Mesothelial cell of epicardium (in vitro differentiated cells): ENCODE data around the gene SPAAR. TPM values are rescaled to one million over a fixed set of nuclear protein-coding genes. Genes with fewer than 3 reads are reported as not detected.

Source experiments
- DNase-seq, 2 experiments: peaks; one replicate each; pipeline ENCODE4 v3.0.0; 2021; ENCODE audit warnings: low spot score in 2 of 2; ENCODE audit not compliant: unreplicated experiment in 2 of 2
- H3K27ac Mint-ChIP-seq: 2 replicates; pipeline ENCODE4 v1.8.0; 2021; ENCODE audit warnings: mixed read lengths
- H3K27me3 Mint-ChIP-seq: 2 replicates; pipeline ENCODE4 v1.8.0; 2021; ENCODE audit warnings: low read depth, mixed read lengths
- H3K36me3 Mint-ChIP-seq: 2 replicates; pipeline ENCODE4 v1.8.0; 2021; ENCODE audit warnings: mixed read lengths
- H3K4me1 Mint-ChIP-seq: 2 replicates; pipeline ENCODE4 v1.8.0; 2021; ENCODE audit warnings: mixed read lengths
- H3K4me3 Mint-ChIP-seq: 2 replicates; pipeline ENCODE4 v1.8.0; 2021; ENCODE audit warnings: mild to moderate bottlenecking, moderate library complexity, mixed read lengths
- H3K9me3 Mint-ChIP-seq: 2 replicates; pipeline ENCODE4 v1.8.0; 2021; ENCODE audit warnings: mixed read lengths
- CTCF ChIP-seq: fragments of 200-600 bp; sonication (generic); IDR thresholded peaks from one replicate; pipeline ENCODE4 v1.5.0; 2021; ENCODE audit warnings: antibody characterized with exemption; ENCODE audit not compliant: unreplicated experiment
- total RNA-seq: library from RNA; stranded (reverse); gene quantifications from 3 replicates; pipeline ENCODE4 v1.2.1, GENCODE V29; 2021

SPAAR gene
- total RNA-seq, 1 donor from 2014 or later: 0.47 TPM

GRCh38 chr9:35914301-35914807, 5.1 kb downstream of the SPAAR start:
- no peak for DNase-seq
- Mint-ChIP-seq H3K4me3 (no peak overlapping the region), H3K27me3 (no peaks in the 10 kb centered on the region), H3K27ac (no peak overlapping the region), H3K9me3 (no peaks in the 10 kb centered on the region), H3K4me1 (peaks cover 14% of the 10 kb centered on the region), H3K36me3 (no peaks in the 10 kb centered on the region)
- TF ChIP-seq CTCF: no peak

GRCh38 chr9:35915681-35916294, 6.5 kb downstream of the SPAAR start:
- Mint-ChIP-seq H3K4me3 (no peak overlapping the region), H3K27ac (no peak overlapping the region), H3K27me3 (no peaks in the 10 kb centered on the region), H3K4me1 (peaks cover 9% of the 10 kb centered on the region), H3K9me3 (no peaks in the 10 kb centered on the region), H3K36me3 (no peaks in the 10 kb centered on the region)
- no peak for DNase-seq
- TF ChIP-seq CTCF: no peak

GRCh38 chr9:35917261-35917660, 8.0 kb downstream of the SPAAR start:
- Mint-ChIP-seq H3K9me3 (no peaks in the 10 kb centered on the region), H3K4me3 (no peak overlapping the region), H3K4me1 (peaks cover 6% of the 10 kb centered on the region), H3K27me3 (no peaks in the 10 kb centered on the region), H3K27ac (no peak overlapping the region), H3K36me3 (no peaks in the 10 kb centered on the region)
- TF ChIP-seq CTCF: no peak
- no peak for DNase-seq

GRCh38 chr9:35918780-35919179, 9.5 kb downstream of the SPAAR start:
- H3K27me3 Mint-ChIP-seq: no peaks in the 10 kb centered on the region
- peaks cover 10% of the 10 kb centered on the region for H3K4me1 Mint-ChIP-seq
- H3K4me3 Mint-ChIP-seq: no peak overlapping the region
- TF ChIP-seq CTCF: no peak
- H3K9me3 Mint-ChIP-seq: no peaks in the 10 kb centered on the region
- DNase-seq: no peak
- H3K36me3 Mint-ChIP-seq: no peaks in the 10 kb centered on the region
- no peak overlapping the region for H3K27ac Mint-ChIP-seq

GRCh38 chr9:35919212-35920008, 10.1 kb downstream of the SPAAR start:
- Mint-ChIP-seq H3K4me1 (peaks cover 16% of the 10 kb centered on the region), H3K9me3 (no peaks in the 10 kb centered on the region), H3K27ac (no peak overlapping the region), H3K27me3 (no peaks in the 10 kb centered on the region), H3K36me3 (no peaks in the 10 kb centered on the region), H3K4me3 (no peak overlapping the region)
- no peak for TF ChIP-seq CTCF
- no peak for DNase-seq
